Activated B cell treated with CpG ODN at 0.5 μM for 24 hours (primary cell): ENCODE data around the gene EDC4. TPM values are rescaled to one million over a fixed set of nuclear protein-coding genes. Genes with fewer than 3 reads are reported as not detected.

ENCODE experiments used
- ATAC-seq: fragments of 200-7000 bp; cut with Tn5 transposase; one replicate; pipeline ENCODE4 v1.10.0; 2021; ENCODE audit warnings: low read depth, mild to moderate bottlenecking, moderate library complexity
- CTCF ChIA-PET: fragments of 350-600 bp; sonication (Branson Sonifier 250); formaldehyde crosslinking; loops from one replicate; lab custom pipeline; 2021; ENCODE audit warnings: antibody characterized with exemption; lab: Charles Lee
- POLR2A ChIA-PET: fragments of 350-600 bp; sonication (Branson Sonifier 250); formaldehyde crosslinking; loops from one replicate; lab custom pipeline; 2021; ENCODE audit warnings: antibody characterized with exemption; lab: Charles Lee
- DNase-seq: peaks from one replicate; pipeline ENCODE4 v3.0.0; 2022
- H3K27ac Mint-ChIP-seq: one replicate; pipeline ENCODE4 v1.8.0; 2020; ENCODE audit warnings: mixed read lengths
- H3K27me3 Mint-ChIP-seq: one replicate; pipeline ENCODE4 v1.8.0; 2021; ENCODE audit warnings: mixed read lengths
- H3K36me3 Mint-ChIP-seq: one replicate; pipeline ENCODE4 v1.8.0; 2021; ENCODE audit warnings: low read depth, mixed read lengths
- H3K4me1 Mint-ChIP-seq: one replicate; pipeline ENCODE4 v1.8.0; 2021; ENCODE audit warnings: mixed read lengths
- H3K4me3 Mint-ChIP-seq: one replicate; pipeline ENCODE4 v1.8.0; 2020; ENCODE audit warnings: mild to moderate bottlenecking, mixed read lengths
- H3K9me3 Mint-ChIP-seq: one replicate; pipeline ENCODE4 v1.8.0; 2020; ENCODE audit warnings: mixed read lengths
- intact Hi-C: fragments of 100-400 bp; cut with micrococcal nuclease; formaldehyde crosslinking; loops from one replicate; pipeline ENCODE4 v1.15.1; 2024
- total RNA-seq: library from RNA; stranded (reverse); gene quantifications from 2 replicates; pipeline ENCODE4 v1.2.3, GENCODE V29; 2022
- TF ChIP-seq, protein P1 (sequence below): fragments of 200-600 bp; IDR thresholded peaks from one replicate; pipeline ENCODE4 v1.8.0; 2022; ENCODE audit warnings: antibody characterized with exemption, mild to moderate bottlenecking

The EDC4 gene
- total RNA-seq, 1 donor from 2014 or later, result 71.5 TPM

DNA sequence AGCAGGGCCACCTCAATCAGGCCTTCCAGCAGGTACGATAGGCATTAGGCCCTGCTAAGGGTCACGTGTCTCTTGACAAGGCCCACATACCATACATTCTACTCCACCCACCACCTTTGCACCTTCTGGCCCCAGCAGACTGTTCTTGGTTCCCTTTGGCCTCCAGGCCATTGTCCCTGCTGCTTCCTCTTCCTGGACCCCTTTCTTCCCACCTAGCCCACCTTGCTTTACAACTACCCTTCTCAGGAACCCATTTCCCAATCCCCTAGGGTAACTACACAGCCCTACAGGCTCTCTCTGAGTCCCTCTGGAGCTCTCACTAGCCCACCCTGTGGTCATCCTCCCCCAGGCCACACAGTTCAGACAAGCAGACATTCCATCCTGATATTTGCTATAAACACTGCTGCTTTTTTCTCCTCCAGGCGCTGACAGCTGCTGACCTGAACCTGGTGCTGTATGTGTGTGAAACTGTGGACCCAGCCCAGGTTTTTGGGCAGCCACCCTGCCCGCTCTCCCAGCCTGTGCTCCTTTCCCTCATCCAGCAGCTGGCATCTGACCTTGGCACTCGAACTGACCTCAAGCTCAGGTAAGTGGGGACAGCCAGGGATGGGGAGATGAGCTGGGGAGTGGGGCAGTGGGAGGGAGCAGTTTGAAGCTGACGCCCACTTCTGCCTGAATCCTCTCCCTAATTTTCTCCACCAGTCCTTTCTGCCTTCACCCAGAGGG is 10.5 kb downstream of the EDC4 start:
- Mint-ChIP-seq H3K36me3 (peaks cover 72% of the 10 kb centered on the region), H3K4me3 (no peak overlapping the region), H3K27me3 (no peaks in the 10 kb centered on the region), H3K27ac (no peak overlapping the region), H3K4me1 (no peaks in the 10 kb centered on the region), H3K9me3 (no peaks in the 10 kb centered on the region)
- ChIA-PET POLR2A (interaction anchor here (1.0 to 1.2 kb wide), 5 partner anchors 14 to 211 kb away, joined by 3 to 14 read pairs (median 3); no protein-coding TSS in a partner anchor), CTCF (interaction anchor here (0.6 to 5.8 kb wide), 41 partner anchors 9 to 392 kb away, joined by 3 to 79 read pairs (median 4); no protein-coding TSS in a partner anchor)
- DNase-seq (no peak), ATAC-seq (no peak)
- intact Hi-C loops, result loop anchor here (1.0 kb wide), 5 partner anchors 45 to 346 kb away; no protein-coding TSS in a partner anchor
- TF ChIP-seq, protein P1, sequence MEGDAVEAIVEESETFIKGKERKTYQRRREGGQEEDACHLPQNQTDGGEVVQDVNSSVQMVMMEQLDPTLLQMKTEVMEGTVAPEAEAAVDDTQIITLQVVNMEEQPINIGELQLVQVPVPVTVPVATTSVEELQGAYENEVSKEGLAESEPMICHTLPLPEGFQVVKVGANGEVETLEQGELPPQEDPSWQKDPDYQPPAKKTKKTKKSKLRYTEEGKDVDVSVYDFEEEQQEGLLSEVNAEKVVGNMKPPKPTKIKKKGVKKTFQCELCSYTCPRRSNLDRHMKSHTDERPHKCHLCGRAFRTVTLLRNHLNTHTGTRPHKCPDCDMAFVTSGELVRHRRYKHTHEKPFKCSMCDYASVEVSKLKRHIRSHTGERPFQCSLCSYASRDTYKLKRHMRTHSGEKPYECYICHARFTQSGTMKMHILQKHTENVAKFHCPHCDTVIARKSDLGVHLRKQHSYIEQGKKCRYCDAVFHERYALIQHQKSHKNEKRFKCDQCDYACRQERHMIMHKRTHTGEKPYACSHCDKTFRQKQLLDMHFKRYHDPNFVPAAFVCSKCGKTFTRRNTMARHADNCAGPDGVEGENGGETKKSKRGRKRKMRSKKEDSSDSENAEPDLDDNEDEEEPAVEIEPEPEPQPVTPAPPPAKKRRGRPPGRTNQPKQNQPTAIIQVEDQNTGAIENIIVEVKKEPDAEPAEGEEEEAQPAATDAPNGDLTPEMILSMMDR, result no peak

DNA sequence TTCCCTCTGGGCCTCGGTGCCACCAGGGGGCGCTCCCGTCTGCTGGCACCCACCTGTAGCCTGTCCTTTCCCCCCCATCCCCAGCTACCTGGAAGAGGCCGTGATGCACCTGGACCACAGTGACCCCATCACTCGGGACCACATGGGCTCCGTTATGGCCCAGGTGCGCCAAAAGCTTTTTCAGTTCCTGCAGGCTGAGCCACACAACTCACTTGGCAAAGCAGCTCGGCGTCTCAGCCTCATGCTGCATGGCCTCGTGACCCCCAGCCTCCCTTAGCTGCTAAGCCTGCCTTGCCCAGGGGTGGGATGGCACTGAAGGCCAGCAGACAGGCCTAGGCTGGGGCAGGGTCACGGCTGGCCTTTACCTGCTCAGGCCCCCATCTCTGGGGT is 11.0 kb downstream of the EDC4 start:
- ChIA-PET CTCF (interaction anchor here (0.6 to 5.8 kb wide), 44 partner anchors 8 to 393 kb away, joined by 3 to 79 read pairs (median 4); partner anchors contain the start of genes DDX28 and DUS2), POLR2A (interaction anchor here (1.0 to 1.2 kb wide), 5 partner anchors 14 to 211 kb away, joined by 3 to 14 read pairs (median 3); no protein-coding TSS in a partner anchor)
- Mint-ChIP-seq H3K9me3 (no peaks in the 10 kb centered on the region), H3K4me3 (no peak overlapping the region), H3K4me1 (no peaks in the 10 kb centered on the region), H3K27ac (no peak overlapping the region), H3K36me3 (peaks cover 66% of the 10 kb centered on the region), H3K27me3 (no peaks in the 10 kb centered on the region)
- intact Hi-C loops, result loop anchor here (1.0 kb wide), 5 partner anchors 44 to 345 kb away; no protein-coding TSS in a partner anchor
- TF ChIP-seq, protein P1, result peak; percentile 63
- ATAC-seq (peak; percentile 90), DNase-seq (peak; percentile 75)

DNA sequence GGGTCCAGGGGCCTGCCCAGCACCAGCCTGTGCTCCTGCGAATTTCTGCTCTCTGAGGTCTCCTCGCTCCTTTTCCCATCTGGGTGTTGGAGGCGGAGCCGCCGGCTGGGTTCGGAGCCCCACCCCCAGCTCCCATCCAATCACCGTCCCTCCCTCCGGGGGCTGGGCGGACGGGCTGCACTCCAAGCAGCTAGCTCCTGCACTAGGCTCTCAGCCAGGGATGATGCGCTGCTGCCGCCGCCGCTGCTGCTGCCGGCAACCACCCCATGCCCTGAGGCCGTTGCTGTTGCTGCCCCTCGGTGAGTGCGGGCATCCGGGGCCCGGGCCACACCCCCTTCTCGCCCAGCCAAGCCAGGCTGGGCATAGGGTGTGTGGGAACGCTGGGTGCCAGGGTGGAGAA is 11.8 kb downstream of the EDC4 start, which contains the start of gene NRN1L:
TSS of gene NRN1L (plus strand) at position 202 of the 400 bp plus-strand sequence. CDS start at position 221, 19 bp downstream.
- ChIA-PET POLR2A (interaction anchor here (0.6 to 1.1 kb wide), 2 partner anchors 11 to 99 kb away, joined by 3 read pairs; partner anchors contain the start of gene EDC4), CTCF (interaction anchor here (0.9 to 5.8 kb wide), 17 partner anchors 7 to 393 kb away, joined by 3 to 79 read pairs (median 5); partner anchors contain the start of genes DDX28 and DUS2)
- no peak within 1 kb of the TSS for H3K27ac Mint-ChIP-seq
- TF ChIP-seq, protein P1, result no peak
- no peak for ATAC-seq
- no peak within 1 kb of the TSS for H3K4me3 Mint-ChIP-seq
- DNase-seq, result no peak
- no peaks in the 10 kb centered on the region for H3K4me1 Mint-ChIP-seq
- peaks cover 58% of the 10 kb centered on the region for H3K36me3 Mint-ChIP-seq
- H3K27me3 Mint-ChIP-seq, result no peaks in the 10 kb centered on the region
- intact Hi-C loops, result no loop called here
- no peaks in the 10 kb centered on the region for H3K9me3 Mint-ChIP-seq

DNA sequence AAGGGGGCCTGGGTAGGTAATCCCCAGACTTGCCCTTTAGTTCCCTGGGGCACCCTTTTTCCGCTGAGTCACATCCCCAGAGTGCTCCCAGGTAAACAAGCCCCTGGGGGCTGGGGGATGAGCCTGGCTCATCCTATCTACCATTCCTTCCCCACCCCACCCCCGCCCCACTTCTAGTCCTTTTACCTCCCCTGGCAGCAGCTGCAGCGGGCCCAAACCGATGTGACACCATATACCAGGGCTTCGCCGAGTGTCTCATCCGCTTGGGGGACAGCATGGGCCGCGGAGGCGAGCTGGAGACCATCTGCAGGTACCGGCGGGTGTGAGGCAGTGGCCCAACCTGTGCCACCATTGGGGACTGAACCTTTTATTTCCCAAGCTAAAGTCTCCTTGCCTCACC is 12.7 kb downstream of the EDC4 start:
- no peaks in the 10 kb centered on the region for H3K4me1 Mint-ChIP-seq
- ChIA-PET CTCF (interaction anchor here (1.0 to 5.8 kb wide), 3 partner anchors 39 to 155 kb away, joined by 3 to 79 read pairs (median 4); no protein-coding TSS in a partner anchor), POLR2A (interaction anchor here (0.5 to 1.1 kb wide), 3 partner anchors 12 to 128 kb away, joined by 3 read pairs; partner anchors contain the start of gene EDC4)
- H3K27me3 Mint-ChIP-seq, result no peaks in the 10 kb centered on the region
- no peak for DNase-seq
- TF ChIP-seq, protein P1, result no peak
- peaks cover 50% of the 10 kb centered on the region for H3K36me3 Mint-ChIP-seq
- no peak for ATAC-seq
- no peak overlapping the region for H3K4me3 Mint-ChIP-seq
- no peak overlapping the region for H3K27ac Mint-ChIP-seq
- H3K9me3 Mint-ChIP-seq, result no peaks in the 10 kb centered on the region
- intact Hi-C loops, result no loop called here

DNA sequence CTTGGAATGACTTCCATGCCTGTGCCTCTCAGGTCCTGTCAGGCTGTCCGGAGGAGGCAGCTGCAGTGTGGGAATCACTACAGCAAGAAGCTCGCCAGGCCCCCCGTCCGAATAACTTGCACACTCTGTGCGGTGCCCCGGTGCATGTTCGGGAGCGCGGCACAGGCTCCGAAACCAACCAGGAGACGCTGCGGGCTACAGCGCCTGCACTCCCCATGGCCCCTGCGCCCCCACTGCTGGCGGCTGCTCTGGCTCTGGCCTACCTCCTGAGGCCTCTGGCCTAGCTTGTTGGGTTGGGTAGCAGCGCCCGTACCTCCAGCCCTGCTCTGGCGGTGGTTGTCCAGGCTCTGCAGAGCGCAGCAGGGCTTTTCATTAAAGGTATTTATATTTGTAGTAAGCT is 13.1 kb downstream of the EDC4 start:
- no peak overlapping the region for H3K27ac Mint-ChIP-seq
- H3K4me1 Mint-ChIP-seq, result no peaks in the 10 kb centered on the region
- peaks cover 46% of the 10 kb centered on the region for H3K36me3 Mint-ChIP-seq
- H3K4me3 Mint-ChIP-seq, result no peak overlapping the region
- DNase-seq (no peak), ATAC-seq (no peak)
- CTCF ChIA-PET, result interaction anchor here (1.0 to 5.8 kb wide), 4 partner anchors 39 to 155 kb away, joined by 3 to 79 read pairs (median 4); no protein-coding TSS in a partner anchor
- no peaks in the 10 kb centered on the region for H3K9me3 Mint-ChIP-seq
- H3K27me3 Mint-ChIP-seq, result no peaks in the 10 kb centered on the region
- intact Hi-C loops, result no loop called here
- POLR2A ChIA-PET, result interaction anchor here (1.1 kb wide), 1 partner anchor 13 kb away, joined by 3 read pairs; the partner anchor contains the start of gene EDC4
- TF ChIP-seq, protein P1, result no peak
